T-helper 9 cell (primary cell): ENCODE data around the gene TMEM134.
"Not testable (repeated sequence)": the region's sequence is repeated elsewhere in the genome, so short reads cannot be mapped to it uniquely, and the experiment has no call there.

Experiments used
- DNase-seq: peaks from one replicate; pipeline ENCODE4 v3.0.0-alpha.2; 2020

The TMEM134 gene

DNA sequence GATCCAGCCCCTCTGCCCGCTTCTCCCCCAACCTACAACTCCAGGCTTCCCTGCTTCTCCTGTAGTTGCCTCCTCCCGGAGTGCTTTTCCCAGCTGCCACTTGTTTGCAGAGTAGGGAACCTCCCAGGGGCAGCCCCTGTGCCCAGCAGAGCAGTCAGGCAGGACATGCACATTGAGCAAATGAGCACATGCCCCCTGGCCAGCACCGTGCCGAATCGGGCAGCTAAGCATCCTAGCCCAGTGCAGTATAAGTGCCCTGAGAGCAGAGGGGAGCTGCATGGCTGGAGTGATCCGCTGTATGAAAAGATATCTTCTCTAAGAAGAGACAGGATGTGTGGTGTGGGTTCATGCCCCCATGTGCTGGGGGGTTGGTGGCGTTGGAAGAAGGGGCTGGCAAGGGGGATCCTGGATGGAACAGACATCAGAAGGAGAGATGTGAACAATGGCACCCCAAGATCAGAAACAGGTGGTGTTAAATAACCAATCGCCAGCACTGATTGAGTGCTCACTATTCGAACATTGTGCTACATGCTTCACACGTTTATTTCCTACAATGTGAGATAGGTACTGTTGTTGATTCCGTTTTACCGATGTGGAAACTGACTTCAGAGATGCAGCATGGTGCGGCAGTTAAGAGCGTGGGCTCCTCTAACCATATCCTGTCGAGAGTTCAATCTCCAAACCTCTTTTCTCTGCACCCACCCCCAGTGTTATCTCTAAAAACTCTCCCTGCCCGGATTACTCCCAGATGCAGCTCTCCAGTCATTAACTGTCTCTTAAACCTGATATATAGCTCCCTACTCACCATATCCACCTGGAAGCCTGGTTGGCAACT is 15.0 kb upstream of the TMEM134 start:
- DNase-seq: no peak

DNA sequence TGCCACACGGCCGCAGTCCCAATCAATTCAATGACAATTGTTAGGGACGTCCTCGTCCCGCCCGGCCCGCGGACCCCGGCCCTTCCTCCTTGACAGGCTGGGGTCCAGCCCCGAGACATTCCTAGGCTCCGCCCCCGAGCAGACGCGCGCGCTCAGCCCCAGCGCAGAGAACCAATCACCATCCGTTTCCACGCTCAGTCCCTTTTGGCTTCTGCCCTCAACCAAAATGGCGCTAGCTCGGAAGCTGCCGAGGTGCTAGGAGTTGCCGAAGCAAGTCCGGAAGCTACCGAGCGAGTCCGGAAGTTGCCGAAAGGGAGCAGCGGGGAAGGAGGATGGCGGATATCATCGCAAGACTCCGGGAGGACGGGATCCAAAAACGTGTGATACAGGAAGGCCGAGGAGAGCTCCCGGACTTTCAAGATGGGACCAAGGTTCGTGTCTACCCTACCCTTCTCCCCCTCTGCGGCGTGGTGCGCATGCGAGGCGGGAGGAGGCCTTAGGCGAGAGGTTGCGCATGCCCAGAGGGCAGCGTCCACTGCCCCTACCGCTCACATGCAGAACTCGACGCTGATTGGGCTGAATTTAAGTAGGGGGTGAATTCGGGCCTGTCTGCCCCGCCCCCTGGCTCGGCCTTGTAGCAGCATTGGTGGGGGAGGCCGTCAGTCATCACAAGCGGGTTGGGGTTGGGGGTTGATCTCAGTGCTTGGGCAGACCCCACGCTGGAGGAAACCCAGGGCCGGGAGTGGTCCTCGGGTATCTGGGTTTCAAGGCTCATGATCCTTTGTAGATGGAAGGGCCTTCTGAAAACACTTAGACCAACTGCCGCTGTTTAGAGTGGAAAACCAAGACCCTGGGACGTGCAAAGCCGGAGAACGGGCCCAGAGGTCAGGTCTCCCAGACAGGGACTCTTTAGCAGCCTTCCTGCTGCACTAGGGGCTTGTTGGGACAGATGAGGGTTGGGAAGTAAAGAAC is 14.1 kb upstream of the TMEM134 start, which contains the start of gene AIP:
Gene AIP (plus strand): TSS at position 200 of the 972 bp plus-strand sequence. CDS start 133 bp downstream, at position 333.
- DNase-seq: peak; percentile 95

DNA sequence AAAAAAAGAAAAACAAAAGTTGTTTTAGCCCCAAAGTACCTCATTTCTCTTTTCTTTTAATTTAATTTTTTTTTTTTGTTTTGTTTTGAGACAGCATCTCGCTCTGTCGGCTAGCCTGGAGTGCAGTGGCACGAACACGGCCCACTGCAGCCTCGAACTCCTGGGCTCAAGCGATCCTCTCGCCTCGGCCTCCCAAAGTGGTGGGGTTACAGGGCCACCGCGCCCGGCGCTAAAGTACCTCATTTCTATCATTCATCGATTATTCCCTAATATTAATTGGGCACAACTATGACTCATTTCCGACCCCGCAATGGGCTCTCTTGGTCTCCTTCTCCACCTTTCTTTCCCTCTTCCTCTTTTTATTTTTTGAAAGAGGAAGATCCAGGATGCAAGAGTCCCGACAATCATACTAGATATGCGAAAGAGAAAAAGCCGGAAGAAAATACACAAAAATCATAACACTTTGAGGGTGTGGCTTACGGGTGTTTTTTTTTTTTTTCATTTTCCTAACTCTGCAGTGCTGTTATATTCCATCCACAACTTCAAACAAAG is 13.3 kb upstream of the TMEM134 start:
- DNase-seq: no peak

DNA sequence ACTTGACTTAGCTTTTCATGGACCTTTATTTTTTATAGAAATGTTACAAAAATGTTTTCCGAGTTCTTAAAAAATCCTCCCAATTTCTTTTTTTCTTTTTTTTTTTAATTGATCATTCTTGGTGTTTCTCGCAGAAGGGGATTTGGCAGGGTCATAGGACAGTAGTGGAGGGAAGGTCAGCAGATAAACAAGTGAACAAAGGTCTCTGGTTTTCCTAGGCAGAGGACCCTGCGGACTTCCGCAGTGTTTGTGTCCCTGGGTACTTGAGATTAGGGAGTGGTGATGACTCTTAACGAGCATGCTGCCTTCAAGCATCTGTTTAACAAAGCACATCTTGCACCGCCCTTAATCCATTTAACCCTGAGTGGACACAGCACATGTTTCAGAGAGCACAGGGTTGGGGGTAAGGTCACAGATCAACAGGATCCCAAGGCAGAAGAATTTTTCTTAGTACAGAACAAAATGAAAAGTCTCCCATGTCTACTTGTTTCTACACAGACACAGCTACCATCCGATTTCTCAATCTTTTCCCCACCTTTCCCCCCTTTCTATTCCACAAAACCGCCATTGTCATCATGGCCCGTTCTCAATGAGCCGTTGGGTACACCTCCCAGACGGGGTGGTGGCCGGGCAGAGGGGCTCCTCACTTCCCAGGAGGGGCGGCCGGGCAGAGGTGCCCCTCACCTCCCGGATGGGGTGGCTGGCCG is 8.4 kb upstream of the TMEM134 start:
- not testable (repeated sequence) for DNase-seq

DNA sequence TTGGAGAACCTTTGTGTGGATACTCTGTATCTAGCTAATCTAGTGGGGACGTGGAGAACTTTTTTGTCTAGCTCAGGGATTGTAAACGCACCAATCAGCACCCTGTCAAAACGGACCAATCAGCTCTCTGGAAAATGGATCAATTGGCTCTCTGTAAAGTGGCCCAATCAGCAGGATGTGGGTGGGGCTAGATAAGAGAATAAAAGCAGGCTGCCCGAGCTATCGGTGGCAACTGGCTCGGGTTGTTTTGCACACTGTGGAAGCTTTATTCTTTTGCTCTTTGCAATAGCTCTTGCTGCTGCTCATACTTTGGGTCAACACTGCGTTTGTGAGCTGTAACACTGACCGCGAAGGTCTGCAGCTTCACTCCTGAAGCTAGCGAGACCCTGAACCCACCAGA is 7.6 kb upstream of the TMEM134 start:
- DNase-seq: not testable (repeated sequence)

DNA sequence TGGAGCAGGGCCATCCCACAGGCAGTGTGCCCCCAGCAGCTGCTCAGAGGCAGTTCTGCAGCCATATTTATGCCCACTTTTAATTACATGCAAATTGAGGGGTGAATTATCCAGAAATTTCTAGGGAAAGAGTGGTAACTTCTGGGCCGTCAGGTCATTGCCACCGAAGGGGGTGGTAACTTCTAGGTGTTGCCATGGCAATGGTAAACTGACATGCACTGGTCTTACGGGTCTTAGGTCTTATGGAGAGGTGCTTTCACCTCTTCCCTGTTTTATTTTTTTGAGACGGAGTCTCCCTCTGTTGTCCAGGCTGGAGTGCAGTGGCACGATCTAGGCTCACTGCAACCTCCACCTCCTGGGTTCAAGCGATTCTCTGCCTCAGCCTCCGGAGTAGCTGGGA is 3.8 kb upstream of the TMEM134 start:
- DNase-seq: no peak

DNA sequence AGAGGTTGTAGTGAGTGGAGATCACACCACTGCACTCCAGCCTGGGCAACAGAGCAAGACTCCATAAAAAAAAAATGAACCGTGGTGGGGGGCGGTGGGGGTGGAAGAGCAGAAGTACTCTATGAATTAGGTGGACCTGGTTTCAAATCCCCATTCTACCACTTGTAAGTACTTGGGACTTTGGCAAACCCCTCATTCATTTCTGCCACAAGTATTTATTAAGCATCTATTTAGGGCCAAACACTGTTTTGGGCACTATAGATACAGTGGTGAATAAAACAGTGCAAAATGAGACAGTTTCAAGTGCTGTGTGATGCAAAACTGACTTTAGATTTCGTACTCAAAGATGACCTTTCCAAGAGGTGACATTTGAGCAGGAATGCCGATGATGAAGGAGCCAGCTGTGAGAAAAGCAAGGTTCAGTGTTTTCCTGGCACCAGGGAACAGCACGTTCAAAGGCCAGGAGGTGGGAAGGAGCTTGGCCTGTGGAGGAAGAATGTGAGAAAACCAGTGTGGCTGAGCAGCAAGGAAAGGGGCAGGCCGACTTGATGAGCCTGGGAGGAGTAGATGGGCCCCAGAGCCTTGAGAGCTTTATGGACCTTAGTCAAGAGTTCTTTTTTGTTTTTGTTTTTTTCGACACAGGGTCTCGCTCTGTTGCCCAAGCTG is 1.4 kb upstream of the TMEM134 start:
- no peak for DNase-seq

DNA sequence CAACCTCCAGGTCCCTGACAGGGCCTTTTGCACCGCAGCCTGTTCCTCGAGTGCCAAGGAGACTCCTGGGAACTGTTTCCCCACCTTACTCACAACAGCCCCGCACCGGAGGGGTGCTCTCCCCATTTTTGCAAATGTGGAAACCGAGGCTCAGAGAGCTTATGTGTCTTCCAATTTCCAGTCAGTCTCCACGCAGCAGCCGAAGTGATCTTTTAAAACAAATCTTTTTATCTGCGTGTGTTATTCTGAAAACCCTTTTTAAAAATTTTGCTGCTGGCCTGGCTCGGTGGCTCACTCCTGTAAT is 409 bp upstream of the TMEM134 start:
- no peak for DNase-seq

DNA sequence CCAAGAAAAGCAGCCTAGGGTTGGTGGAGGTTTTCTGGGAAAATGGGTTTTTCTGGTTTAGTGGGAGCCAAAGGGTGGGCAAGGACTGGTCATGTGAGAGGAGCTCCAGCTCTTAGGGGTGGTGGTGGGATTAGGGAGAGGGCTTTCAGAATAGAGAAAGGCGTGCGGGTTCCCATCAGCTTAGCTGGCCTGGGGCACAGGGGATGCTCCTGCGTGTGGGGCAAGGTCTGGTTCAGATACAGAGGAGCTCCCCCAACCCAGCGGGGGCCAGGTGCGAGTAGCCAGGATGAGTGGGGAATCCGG is 644 bp downstream of the TMEM134 start:
- DNase-seq: no peak

DNA sequence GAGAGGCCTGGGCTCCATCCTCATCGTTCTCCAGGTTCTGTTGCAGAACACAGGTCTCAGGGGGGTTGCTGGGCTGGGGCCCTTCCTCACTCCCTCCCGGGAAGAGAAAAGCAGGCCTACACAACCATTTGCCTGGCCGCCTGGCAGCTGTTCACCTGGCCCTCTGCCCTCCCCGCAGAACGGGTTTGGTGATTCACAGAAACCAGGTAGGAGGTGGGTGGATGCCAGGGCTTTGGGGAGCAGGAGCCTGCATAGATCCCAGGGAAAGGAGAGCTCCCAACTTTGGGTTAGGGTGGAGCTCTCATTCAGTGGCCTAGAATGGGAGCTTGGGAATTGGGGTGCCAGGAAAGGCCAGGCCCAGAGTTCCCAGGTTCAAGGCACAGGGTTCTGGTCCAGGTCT is 995 bp downstream of the TMEM134 start:
- no peak for DNase-seq

DNA sequence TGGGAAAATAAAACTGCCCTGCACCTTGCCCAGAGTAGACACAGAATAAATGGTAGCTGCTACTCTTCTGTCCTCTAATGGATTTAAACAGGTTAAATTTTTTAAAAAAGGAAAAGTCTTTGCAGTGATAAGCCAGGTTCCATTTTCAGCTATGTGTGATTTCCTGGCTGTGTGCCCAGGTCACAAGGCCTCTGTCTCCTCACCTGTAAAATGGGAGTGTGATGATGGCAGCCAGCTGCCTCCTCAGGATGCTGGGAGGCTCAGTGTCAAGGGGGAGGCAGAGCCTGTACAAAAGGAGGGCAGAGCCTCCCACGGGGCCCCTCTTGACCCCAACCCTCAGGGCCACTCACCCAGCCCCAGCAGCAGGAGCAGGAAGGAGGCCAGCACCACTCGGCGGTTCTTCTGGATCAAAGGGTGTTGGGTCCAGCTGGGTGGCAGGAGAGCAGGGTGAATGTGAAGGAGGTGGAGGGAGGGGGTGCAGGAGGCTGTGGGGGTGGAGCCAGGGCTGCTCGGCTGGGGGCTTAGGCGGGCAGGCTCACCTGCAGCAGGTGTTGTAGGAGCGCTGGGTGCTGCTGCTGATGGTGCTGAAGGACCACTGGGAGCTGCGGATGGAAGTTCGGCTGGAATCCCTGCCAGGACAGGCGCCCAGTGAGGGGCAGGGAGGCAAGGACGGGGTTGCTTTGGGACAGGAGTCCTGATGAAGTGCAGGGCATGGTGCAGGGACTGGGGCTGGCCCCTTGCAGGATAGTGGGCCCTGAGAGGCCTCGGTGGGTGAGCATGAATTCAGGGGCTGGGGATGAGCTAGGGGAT is 1.9 kb downstream of the TMEM134 start:
- no peak for DNase-seq

DNA sequence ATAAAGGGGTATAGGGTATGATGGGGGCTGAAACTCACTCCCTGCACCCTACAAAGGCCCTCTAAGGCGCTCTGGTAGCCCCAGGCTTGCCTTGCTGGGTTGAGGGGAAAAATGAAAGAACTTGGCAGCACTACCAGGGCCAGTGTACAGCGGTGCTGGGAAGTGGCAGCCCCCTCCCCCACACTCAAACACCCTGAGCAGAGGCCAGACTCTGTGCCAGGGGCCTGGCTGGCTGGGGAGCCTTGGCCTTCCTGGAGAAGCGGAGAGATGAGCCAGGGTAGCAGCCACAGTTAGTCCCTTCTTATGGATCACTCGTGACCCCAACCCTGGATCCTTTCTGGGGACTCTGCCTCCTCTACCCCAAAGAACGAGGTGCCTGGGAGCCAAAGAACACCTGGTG is 2.7 kb downstream of the TMEM134 start:
- DNase-seq: no peak

DNA sequence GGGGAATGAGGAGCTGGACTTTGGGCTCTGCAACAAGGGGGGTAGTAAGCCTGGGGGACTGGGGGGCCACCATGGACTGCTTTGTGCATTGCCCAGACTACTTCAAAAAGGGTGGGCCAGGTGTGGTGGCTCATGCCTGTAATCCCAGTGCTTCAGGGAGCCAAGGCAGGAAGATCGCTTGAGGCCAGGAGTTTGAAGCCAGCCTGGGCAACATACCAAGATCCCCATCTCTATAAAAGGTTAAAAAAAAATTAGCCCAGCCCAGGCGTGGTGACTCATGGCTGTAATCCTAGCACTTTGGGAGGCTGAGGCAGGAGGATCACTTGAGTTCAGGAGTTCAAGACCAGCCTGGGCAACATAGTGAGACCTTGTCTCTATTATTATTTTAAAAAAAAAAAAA is 3.5 kb downstream of the TMEM134 start:
- not testable (repeated sequence) for DNase-seq

DNA sequence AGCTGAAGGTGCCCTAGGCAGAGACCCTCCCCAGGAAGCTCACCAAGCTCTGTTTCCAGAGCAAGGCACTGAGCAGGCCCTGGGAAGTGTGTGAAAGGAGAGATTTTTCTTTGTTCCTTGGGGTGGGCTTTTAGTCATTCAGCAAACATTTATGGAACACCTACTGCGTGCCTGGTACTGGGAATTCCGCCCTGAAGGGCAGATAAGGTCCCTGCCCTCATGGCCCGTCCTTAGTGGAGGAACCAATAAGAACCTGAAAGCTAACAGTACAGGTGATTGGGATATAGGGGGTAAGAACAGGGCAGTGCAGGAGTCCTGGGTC is 3.9 kb downstream of the TMEM134 start:
- no peak for DNase-seq

DNA sequence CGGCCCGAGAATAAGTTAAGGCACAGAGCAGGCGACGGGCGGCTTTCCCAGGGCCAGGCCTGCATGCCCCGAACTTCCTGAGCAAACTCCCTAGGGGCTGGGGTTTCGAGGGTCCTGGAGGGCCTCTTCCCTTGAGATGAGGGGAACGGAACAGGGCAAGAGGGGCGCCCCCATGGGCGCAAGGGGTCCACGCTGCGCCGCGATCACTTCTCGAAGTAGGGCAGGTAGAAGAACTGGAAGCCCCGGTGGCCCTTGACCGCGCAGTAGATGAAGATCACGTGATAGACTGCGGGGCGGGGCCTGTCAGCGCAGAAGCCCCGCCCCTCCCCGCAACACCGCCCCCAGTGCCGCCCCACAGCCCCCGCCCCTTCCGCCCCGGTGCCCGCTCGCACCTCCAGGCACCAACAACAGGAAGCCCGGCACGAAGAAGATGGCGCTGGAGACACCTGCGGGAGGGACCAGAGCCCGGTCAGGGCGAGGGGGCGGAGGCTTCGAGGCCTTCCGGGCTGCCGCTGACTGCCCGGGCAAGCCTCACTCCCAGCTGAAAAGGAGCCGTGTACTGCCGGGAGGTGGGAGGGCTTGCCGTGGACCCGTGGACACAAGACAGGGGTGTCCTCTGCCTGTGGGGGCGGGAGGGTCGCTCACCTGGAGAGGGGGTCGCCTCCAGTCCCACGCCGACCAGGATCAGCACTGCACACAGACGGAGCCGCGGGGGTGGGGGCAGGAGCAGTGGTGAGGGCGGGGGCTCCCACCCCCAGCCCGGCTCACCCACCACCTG is 4.5 kb downstream of the TMEM134 start:
- peak; percentile 91 for DNase-seq

DNA sequence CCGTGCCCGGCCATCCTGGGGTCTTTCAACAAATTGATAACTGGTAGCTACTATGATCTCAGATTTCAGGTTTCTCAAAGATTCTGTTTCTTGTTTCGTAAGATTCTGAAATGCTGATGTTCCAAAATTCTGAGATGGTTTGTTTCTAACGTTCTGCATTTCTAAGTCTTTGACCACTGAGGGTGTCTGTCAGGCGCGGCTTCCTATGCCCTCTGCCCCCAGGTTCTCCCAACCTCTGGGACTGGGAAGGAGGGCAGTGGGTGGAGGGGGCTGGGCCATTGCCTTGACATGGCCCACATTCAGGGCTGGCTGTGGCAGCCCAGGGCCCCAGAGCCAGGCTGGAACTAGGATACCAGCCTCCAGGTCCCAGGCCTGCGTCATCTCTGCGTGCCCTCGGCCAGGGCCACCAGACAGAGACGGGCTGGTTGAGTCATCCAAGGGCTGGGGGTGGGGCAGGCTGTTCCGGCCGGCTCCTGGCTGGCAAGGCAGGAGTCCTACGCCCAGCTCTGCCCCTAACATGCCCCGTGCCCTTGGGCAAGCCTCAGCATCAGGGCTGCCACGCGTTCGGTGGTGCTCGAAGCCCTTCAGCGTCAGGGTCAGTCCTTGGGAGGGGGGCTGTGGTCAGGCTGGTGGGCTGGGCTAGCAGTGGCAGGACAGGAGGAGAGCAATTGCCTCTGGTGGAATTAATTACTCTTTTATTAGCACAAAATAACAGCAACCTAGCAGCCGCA is 5.2 kb downstream of the TMEM134 start:
- no peak for DNase-seq

DNA sequence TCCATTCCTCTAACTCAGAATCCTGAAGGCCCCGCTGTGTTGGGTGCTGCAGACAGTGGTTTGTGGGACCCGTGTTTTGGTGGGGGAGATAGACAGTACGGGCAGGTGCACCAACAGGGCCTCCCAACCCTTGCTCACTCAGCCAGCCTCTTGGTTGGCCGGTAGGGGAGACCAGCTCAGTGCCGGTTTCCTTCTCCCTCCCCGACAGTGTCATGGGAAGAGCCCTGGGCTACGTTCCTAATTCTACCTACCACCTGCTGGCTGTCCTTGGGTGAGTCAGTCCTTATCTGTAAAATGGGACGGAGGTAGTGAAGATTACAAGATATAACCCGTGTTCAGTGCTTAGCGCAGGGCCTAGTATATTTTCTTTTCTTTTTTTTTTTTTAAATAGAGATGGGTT is 5.9 kb downstream of the TMEM134 start:
- no peak for DNase-seq

DNA sequence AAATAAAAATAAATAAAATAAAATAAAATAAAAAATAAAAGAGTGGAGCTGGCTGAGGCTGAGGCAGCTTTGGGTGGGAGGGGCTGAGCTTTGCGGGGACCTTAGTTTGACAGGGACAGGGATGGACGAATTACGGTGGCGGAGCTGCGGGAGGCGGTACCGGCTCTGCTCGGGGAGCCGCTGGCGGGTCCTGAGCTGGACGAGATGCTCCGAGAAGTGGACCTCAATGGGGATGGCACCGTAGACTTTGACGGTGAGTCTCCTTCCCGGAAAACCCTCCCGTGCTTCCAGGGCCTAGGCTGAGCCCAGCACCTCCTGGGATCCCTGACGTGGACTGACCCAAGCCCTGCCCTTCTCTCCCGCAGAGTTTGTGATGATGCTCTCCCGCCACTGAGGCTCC is 10.8 kb downstream of the TMEM134 start:
- DNase-seq: no peak

DNA sequence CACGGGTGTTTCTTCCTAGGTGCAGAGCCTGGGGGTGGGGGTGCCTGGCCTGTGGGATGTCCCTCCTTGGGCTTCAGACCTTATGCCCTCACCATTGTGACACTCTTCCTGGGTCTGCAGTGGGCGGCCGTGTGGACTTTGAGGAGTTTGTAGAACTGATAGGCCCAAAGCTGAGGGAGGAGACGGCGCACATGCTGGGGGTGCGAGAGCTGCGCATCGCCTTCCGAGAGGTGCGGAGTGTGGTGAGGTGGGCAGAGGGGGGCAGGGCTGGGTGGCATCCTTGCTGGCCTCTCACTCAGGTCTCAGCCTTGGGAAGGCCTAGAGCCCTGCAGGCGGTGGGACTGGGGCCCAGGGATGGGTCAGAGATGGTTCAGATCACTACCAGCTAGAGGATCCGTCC is 11.6 kb downstream of the TMEM134 start:
- DNase-seq: no peak

DNA sequence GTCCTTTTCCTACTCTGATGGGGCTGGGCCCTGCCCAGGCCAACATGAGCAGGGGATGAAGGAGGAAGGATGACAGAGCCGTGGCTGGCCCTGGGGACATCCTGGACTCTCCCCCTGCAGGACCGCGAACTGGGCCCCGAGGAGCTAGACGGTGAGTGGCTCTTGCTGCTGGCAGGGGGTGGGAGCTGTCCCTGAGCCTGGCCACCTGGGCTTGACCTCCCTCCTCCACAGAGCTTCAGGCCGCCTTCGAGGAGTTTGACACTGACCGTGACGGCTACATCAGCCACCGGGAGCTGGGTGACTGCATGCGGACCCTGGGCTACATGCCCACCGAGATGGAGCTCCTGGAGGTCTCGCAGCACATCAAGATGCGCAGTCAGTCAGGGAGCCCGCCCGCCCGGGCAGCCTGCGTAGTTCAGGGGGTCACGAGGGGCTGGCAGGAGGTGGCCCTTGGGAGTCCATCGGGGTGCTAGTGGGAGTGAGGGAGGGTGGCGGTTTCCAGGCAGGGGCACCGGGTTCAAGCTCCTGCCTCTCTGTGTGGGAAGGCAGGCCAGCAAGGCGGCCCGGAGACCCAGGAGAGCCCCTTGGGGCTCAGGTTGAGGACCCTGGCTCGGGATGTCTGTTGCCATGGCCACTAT is 12.9 kb downstream of the TMEM134 start:
- DNase-seq: no peak
